ENCODE measurements around the gene ENOX1.

Gene ENOX1

DNA sequence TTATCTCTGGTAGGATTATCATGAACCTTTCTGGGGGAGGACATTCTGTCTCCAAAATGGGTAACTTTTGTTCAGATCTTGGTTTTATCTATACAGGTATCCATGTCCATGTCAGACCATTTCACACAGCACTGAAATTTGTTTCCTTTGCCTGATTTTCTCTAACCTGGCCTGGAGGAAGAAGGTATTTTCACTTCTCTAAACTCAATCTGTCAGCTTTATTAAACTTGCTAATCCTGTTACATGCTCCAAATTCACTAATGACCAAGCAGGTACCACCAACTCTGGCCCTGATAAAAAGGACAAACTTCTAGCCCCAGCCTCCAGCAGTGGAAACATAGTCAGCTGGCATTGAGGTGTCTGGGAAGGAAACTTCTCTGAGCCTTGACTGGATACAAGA is 529.0 kb downstream of the ENOX1 start (continued):
- TF ChIP-seq OSR1 (CRISPR knock-in tag; IDR thresholded peaks at IDR 0.05) (no peak), TOX (CRISPR knock-in tag; IDR thresholded peaks at IDR 0.05; ENCODE audit: borderline replicate concordance) (no peak), ZC3H10 (CRISPR knock-in tag; IDR thresholded peaks at IDR 0.05) (no peak), ZNF70 (CRISPR knock-in tag; IDR thresholded peaks at IDR 0.05) (no peak)

DNA sequence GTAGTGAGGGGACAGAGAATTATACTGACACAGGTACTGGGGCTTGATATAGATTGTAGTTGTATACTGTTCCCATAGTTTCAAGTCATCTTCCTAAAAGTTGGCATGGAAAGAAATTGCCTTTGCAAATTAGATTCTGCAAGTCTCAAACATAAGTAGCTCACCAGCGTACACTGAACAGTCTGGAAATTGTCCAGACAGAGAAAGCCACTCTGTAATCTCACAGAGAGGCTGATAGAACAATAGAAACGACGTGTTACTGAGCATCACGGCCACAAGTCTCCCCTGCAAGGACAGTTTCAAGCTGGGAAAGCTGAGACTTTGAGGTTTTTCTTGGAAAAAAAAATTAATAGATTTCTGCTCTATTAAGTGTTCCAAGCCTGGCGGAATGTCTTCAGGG is 534.8 kb downstream of the ENOX1 start:
- TF ChIP-seq OSR1 (CRISPR knock-in tag; IDR thresholded peaks at IDR 0.05) (no peak), PATZ1 (CRISPR knock-in tag; IDR thresholded peaks at IDR 0.05; ENCODE audit: borderline replicate concordance) (no peak), POU6F1 (CRISPR knock-in tag; IDR thresholded peaks at IDR 0.05; ENCODE audit: borderline replicate concordance, low read depth) (no peak), ZC3H10 (CRISPR knock-in tag; IDR thresholded peaks at IDR 0.05) (no peak), GLIS3 (CRISPR knock-in tag; IDR thresholded peaks at IDR 0.05) (no peak), PPARA (CRISPR knock-in tag; IDR thresholded peaks at IDR 0.05; ENCODE audit: borderline replicate concordance) (no peak), ISL1 (CRISPR knock-in tag; IDR thresholded peaks at IDR 0.05) (no peak), ZFP3 (CRISPR knock-in tag; IDR thresholded peaks at IDR 0.05) (no peak), SNAI2 (CRISPR knock-in tag; IDR thresholded peaks at IDR 0.05) (no peak), ARNTL (CRISPR knock-in tag; IDR thresholded peaks at IDR 0.05; ENCODE audit: borderline replicate concordance, low read depth) (no peak), ZNF565 (CRISPR knock-in tag; conservative IDR thresholded peaks at IDR 0.05; ENCODE audit: low read depth) (no peak), ZNF8 (CRISPR knock-in tag; IDR thresholded peaks at IDR 0.05) (no peak), TOX (CRISPR knock-in tag; IDR thresholded peaks at IDR 0.05; ENCODE audit: borderline replicate concordance) (no peak)
- TF ChIP-seq, protein P1, sequence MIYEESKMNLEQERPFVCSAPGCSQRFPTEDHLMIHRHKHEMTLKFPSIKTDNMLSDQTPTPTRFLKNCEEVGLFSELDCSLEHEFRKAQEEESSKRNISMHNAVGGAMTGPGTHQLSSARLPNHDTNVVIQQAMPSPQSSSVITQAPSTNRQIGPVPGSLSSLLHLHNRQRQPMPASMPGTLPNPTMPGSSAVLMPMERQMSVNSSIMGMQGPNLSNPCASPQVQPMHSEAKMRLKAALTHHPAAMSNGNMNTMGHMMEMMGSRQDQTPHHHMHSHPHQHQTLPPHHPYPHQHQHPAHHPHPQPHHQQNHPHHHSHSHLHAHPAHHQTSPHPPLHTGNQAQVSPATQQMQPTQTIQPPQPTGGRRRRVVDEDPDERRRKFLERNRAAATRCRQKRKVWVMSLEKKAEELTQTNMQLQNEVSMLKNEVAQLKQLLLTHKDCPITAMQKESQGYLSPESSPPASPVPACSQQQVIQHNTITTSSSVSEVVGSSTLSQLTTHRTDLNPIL (CRISPR knock-in tag; IDR thresholded peaks at IDR 0.05; ENCODE audit: low read depth) = no peak
- TF ChIP-seq, protein P2, sequence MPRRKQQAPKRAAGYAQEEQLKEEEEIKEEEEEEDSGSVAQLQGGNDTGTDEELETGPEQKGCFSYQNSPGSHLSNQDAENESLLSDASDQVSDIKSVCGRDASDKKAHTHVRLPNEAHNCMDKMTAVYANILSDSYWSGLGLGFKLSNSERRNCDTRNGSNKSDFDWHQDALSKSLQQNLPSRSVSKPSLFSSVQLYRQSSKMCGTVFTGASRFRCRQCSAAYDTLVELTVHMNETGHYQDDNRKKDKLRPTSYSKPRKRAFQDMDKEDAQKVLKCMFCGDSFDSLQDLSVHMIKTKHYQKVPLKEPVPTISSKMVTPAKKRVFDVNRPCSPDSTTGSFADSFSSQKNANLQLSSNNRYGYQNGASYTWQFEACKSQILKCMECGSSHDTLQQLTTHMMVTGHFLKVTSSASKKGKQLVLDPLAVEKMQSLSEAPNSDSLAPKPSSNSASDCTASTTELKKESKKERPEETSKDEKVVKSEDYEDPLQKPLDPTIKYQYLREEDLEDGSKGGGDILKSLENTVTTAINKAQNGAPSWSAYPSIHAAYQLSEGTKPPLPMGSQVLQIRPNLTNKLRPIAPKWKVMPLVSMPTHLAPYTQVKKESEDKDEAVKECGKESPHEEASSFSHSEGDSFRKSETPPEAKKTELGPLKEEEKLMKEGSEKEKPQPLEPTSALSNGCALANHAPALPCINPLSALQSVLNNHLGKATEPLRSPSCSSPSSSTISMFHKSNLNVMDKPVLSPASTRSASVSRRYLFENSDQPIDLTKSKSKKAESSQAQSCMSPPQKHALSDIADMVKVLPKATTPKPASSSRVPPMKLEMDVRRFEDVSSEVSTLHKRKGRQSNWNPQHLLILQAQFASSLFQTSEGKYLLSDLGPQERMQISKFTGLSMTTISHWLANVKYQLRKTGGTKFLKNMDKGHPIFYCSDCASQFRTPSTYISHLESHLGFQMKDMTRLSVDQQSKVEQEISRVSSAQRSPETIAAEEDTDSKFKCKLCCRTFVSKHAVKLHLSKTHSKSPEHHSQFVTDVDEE (CRISPR knock-in tag; IDR thresholded peaks at IDR 0.05) = no peak
- TF ChIP-seq, protein P3, sequence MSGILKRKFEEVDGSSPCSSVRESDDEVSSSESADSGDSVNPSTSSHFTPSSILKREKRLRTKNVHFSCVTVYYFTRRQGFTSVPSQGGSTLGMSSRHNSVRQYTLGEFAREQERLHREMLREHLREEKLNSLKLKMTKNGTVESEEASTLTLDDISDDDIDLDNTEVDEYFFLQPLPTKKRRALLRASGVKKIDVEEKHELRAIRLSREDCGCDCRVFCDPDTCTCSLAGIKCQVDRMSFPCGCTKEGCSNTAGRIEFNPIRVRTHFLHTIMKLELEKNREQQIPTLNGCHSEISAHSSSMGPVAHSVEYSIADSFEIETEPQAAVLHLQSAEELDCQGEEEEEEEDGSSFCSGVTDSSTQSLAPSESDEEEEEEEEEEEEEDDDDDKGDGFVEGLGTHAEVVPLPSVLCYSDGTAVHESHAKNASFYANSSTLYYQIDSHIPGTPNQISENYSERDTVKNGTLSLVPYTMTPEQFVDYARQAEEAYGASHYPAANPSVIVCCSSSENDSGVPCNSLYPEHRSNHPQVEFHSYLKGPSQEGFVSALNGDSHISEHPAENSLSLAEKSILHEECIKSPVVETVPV (CRISPR knock-in tag; IDR thresholded peaks at IDR 0.05) = no peak
- ATAC-seq = no peak

- ATAC-seq = no peak
- no peak for TF ChIP-seq PATZ1 (CRISPR knock-in tag; IDR thresholded peaks at IDR 0.05; ENCODE audit: borderline replicate concordance)
- no peak for TF ChIP-seq ZNF70 (CRISPR knock-in tag; IDR thresholded peaks at IDR 0.05)
- TF ChIP-seq BACH2 (CRISPR knock-in tag; IDR thresholded peaks at IDR 0.05; ENCODE audit: borderline replicate concordance) = no peak
- TF ChIP-seq ISL1 (CRISPR knock-in tag; IDR thresholded peaks at IDR 0.05) = no peak
- no peak for TF ChIP-seq CSDC2 (CRISPR knock-in tag; IDR thresholded peaks at IDR 0.05)
- TF ChIP-seq RARB (CRISPR knock-in tag; IDR thresholded peaks at IDR 0.05) = no peak
- TF ChIP-seq ZNF8 (CRISPR knock-in tag; IDR thresholded peaks at IDR 0.05) = no peak
- TF ChIP-seq, protein P2 (CRISPR knock-in tag; IDR thresholded peaks at IDR 0.05) = no peak
- no peak for TF ChIP-seq ESRRG (CRISPR knock-in tag; IDR thresholded peaks at IDR 0.05)
- TF ChIP-seq ZNF565 (CRISPR knock-in tag; conservative IDR thresholded peaks at IDR 0.05; ENCODE audit: low read depth) = no peak
- no peak for TF ChIP-seq ZFP30 (CRISPR knock-in tag; IDR thresholded peaks at IDR 0.05)
- no peak for TF ChIP-seq TCF4 (CRISPR knock-in tag; IDR thresholded peaks at IDR 0.05; ENCODE audit: borderline replicate concordance)
- no peak for TF ChIP-seq TOX (CRISPR knock-in tag; IDR thresholded peaks at IDR 0.05; ENCODE audit: borderline replicate concordance)
Observed at GRCh38 chr13:43246382-43246781, 540.4 kb downstream of the ENOX1 start.
